Measurements from ENCODE around the gene STX18. TPM values are rescaled to one million over a fixed set of nuclear protein-coding genes. Genes with fewer than 3 reads are reported as not detected.
A peak's percentile ranks its signal among the peaks of the same experiment; 100 is the strongest.

Gene STX18
- total and polyA plus RNA-seq, 2 donors (not counting 1 experiment from before 2014, with no cell fraction given) = 27.4 to 28.2 TPM

DNA sequence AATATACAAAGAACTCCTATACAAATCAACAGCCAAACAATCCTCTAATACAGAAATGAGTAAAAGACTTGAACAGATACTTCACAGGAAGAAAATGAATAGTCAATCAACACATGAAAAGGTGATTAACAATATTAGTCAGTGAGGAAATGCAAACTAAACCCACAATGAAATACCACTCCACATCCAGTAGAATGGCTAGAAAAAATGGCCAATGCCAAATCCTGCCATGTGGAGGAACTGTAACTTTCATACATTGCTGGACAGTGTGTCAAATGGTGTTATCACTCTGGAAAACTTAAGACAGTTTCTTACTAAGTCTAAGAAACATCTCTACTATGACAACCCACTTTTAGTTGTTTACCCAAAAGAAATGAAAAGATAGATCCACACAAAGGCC is 95.4 kb downstream of the STX18 start:
- Histone ChIP-seq H3K79me2 (ENCODE audit: control insufficient read depth, insufficient read depth, low read length) (no peaks in the 10 kb centered on the region), H3K27me3 (ENCODE audit: control insufficient read depth, insufficient read depth, low read length) (no peaks in the 10 kb centered on the region), H3K4me1 (ENCODE audit: control insufficient read depth, extremely low read depth, insufficient read depth, low read length) (no peaks in the 10 kb centered on the region), H3K4me3 (replicated peaks in 1 of 4; ENCODE audit: control extremely low read depth in 1 of 4, insufficient read depth in 1 of 4, low read depth in 3 of 4, low read length in 4 of 4) (no peak overlapping the region), H3K4me2 (ENCODE audit: extremely low read depth, insufficient read depth, low read length) (no peak overlapping the region), H3K36me3 (ENCODE audit: control insufficient read depth, insufficient read depth, low read length) (no peaks in the 10 kb centered on the region), H3K9ac (ENCODE audit: insufficient read depth, low read length) (no peak overlapping the region), H3K27ac (ENCODE audit: insufficient read depth, low read length) (no peak overlapping the region), H4K20me1 (ENCODE audit: control insufficient read depth, extremely low read depth, insufficient read depth, low read length) (no peaks in the 10 kb centered on the region), H3K9me3 (ENCODE audit: control insufficient read depth, insufficient read depth, low read depth, low read length) (no peaks in the 10 kb centered on the region), H2AFZ (ENCODE audit: low read length) (no peak overlapping the region)
- no peak for TF ChIP-seq EZH2 (IDR thresholded peaks at IDR 0.05; ENCODE audit: low read length, missing control alignments)
- TF ChIP-seq, protein P1, sequence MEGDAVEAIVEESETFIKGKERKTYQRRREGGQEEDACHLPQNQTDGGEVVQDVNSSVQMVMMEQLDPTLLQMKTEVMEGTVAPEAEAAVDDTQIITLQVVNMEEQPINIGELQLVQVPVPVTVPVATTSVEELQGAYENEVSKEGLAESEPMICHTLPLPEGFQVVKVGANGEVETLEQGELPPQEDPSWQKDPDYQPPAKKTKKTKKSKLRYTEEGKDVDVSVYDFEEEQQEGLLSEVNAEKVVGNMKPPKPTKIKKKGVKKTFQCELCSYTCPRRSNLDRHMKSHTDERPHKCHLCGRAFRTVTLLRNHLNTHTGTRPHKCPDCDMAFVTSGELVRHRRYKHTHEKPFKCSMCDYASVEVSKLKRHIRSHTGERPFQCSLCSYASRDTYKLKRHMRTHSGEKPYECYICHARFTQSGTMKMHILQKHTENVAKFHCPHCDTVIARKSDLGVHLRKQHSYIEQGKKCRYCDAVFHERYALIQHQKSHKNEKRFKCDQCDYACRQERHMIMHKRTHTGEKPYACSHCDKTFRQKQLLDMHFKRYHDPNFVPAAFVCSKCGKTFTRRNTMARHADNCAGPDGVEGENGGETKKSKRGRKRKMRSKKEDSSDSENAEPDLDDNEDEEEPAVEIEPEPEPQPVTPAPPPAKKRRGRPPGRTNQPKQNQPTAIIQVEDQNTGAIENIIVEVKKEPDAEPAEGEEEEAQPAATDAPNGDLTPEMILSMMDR (conservative IDR thresholded peaks at IDR 0.05 in 1 of 2, IDR thresholded peaks at IDR 0.05 in 1 of 2; ENCODE audit: low read depth in 1 of 2, low read length in 2 of 2) = no peak
- DNase-seq (ENCODE audit: low read depth in 2 of 2) = peak in 1 of 2 donors; percentile 61

DNA sequence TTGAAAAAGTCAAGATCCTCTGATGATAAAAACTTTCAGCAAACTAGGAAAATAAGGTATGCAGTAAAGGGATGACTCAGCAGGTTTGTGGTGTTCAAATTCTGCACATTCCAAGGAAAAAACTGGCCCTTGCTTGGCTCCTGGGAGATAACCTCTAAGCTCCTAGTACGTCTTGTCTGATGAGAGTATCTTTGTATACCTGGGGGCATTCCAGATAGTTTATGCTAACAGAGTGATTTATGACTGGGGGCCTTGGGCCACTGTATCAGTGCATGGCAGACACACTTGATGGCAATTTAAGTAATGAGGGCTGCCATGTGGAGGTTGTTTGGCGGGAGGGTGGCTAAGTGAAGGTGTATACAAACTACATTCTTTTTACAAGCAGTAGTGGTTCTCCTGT is 98.0 kb downstream of the STX18 start:
- no peak overlapping the region for H3K27ac ChIP-seq (ENCODE audit: insufficient read depth, low read length)
- H3K9ac ChIP-seq (ENCODE audit: insufficient read depth, low read length) = no peak overlapping the region
- no peaks in the 10 kb centered on the region for H3K4me1 ChIP-seq (ENCODE audit: control insufficient read depth, extremely low read depth, insufficient read depth, low read length)
- H3K79me2 ChIP-seq (ENCODE audit: control insufficient read depth, insufficient read depth, low read length) = no peaks in the 10 kb centered on the region
- peak; percentile 36 to 83 for DNase-seq (ENCODE audit: low read depth in 2 of 2)
- TF ChIP-seq EZH2 (IDR thresholded peaks at IDR 0.05; ENCODE audit: low read length, missing control alignments) = no peak
- TF ChIP-seq, protein P1 (conservative IDR thresholded peaks at IDR 0.05 in 1 of 2, IDR thresholded peaks at IDR 0.05 in 1 of 2; ENCODE audit: low read depth in 1 of 2, low read length in 2 of 2) = no peak
- no peak overlapping the region for H3K4me3 ChIP-seq (replicated peaks in 1 of 4; ENCODE audit: control extremely low read depth in 1 of 4, insufficient read depth in 1 of 4, low read depth in 3 of 4, low read length in 4 of 4)
- H3K4me2 ChIP-seq (ENCODE audit: extremely low read depth, insufficient read depth, low read length) = no peak overlapping the region
- H2AFZ ChIP-seq (ENCODE audit: low read length) = no peak overlapping the region
- H3K9me3 ChIP-seq (ENCODE audit: control insufficient read depth, insufficient read depth, low read depth, low read length) = no peaks in the 10 kb centered on the region
- H4K20me1 ChIP-seq (ENCODE audit: control insufficient read depth, extremely low read depth, insufficient read depth, low read length) = no peaks in the 10 kb centered on the region
- H3K27me3 ChIP-seq (ENCODE audit: control insufficient read depth, insufficient read depth, low read length) = no peaks in the 10 kb centered on the region
- no peaks in the 10 kb centered on the region for H3K36me3 ChIP-seq (ENCODE audit: control insufficient read depth, insufficient read depth, low read length)

DNA sequence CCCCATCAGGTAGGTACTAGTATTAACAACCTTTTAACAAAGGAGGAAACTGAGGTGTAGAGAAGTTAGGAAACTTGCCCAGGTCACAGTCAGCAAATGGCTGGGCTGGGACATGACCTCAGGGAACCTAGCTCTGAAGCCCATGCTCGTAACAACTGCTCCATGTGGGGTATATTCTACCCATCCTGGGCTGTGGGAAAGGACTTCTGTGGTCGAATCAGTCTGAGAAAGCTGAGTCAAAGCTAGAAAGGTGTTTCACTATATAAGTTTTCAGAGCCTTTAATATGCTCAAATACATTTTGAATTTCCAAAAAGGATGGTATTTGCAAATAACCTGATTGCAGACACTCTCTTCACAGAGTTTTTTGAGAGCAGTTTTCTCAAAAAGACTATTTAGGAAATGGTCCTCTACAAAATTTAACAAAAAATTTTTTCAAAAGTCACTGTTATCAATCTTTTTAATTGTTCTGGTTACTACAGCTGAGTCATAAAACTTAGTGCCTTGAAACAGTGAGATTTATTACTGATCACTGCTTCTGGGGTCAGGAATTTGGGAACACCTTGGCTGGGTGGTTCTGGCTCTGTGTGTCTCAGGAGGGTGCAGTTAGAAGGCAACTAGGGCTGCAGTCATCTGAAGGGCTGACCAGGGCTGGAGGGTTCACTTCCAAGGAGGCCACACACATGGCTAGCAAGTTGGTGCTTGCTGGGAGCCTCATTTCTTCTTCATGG is 101.4 kb downstream of the STX18 start:
- Histone ChIP-seq H3K36me3 (ENCODE audit: control insufficient read depth, insufficient read depth, low read length) (peaks cover 4% of the 10 kb centered on the region), H3K27me3 (ENCODE audit: control insufficient read depth, insufficient read depth, low read length) (no peaks in the 10 kb centered on the region), H3K9me3 (ENCODE audit: control insufficient read depth, insufficient read depth, low read depth, low read length) (no peaks in the 10 kb centered on the region), H3K4me1 (ENCODE audit: control insufficient read depth, extremely low read depth, insufficient read depth, low read length) (no peaks in the 10 kb centered on the region), H4K20me1 (ENCODE audit: control insufficient read depth, extremely low read depth, insufficient read depth, low read length) (no peaks in the 10 kb centered on the region), H3K27ac (ENCODE audit: insufficient read depth, low read length) (no peak overlapping the region), H3K4me2 (ENCODE audit: extremely low read depth, insufficient read depth, low read length) (no peak overlapping the region), H3K4me3 (replicated peaks in 1 of 4; ENCODE audit: control extremely low read depth in 1 of 4, insufficient read depth in 1 of 4, low read depth in 3 of 4, low read length in 4 of 4) (no peak overlapping the region), H3K9ac (ENCODE audit: insufficient read depth, low read length) (no peak overlapping the region), H2AFZ (ENCODE audit: low read length) (no peak overlapping the region), H3K79me2 (ENCODE audit: control insufficient read depth, insufficient read depth, low read length) (no peaks in the 10 kb centered on the region)
- peak in 1 of 2 donors; percentile 13 for DNase-seq (ENCODE audit: low read depth in 2 of 2)
- no peak for TF ChIP-seq EZH2 (IDR thresholded peaks at IDR 0.05; ENCODE audit: low read length, missing control alignments)
- TF ChIP-seq, protein P1 (conservative IDR thresholded peaks at IDR 0.05 in 1 of 2, IDR thresholded peaks at IDR 0.05 in 1 of 2; ENCODE audit: low read depth in 1 of 2, low read length in 2 of 2) = no peak
